ENCODE results near the gene RPS6KA2.

- TF ChIP-seq CTCF (IDR thresholded peaks at IDR 0.05) (no peak), EP300 (IDR thresholded peaks at IDR 0.05) (no peak)
These were observed 17.0 kb upstream of the RPS6KA2 start for GRCh38 chr6:166643891-166644590.
